OCI-LY3 (cell line): ENCODE results near the gene ANKRD44.

ENCODE experiments used
- EZH2phosphoT487 ChIP-seq: fragments of 200-600 bp; shearing (Covaris generic); IDR thresholded peaks from 2 replicates; pipeline ENCODE4 v1.6.1; 2018; ENCODE audit warnings: antibody characterized with exemption, mixed run types, low read depth
- TF ChIP-seq, protein P1 (sequence below): fragments of 200-600, 300-600 bp; sonication (generic); IDR thresholded peaks from 2 replicates; pipeline ENCODE4 v1.5.1; 2014; ENCODE audit warnings: antibody characterized with exemption, low read length, low read depth

DNA sequence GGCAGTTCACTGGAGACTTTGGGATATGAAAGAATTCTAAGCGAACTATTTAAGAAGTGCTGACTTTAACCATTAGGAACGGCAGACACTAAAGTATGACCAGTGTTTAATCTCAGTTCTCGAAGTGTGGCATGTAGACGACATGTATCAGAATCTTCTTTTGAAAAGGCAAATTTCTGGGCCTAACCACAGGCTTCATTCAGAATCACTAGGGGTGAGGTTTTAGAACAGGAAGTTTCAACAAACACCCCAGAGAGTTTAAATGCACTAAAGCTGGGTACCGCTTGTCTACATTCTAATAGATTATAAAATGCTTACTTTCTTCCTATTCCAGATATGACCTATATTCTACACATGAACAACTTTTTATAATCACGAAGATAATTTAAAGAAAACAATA lies 180.3 kb downstream of the ANKRD44 start:
- TF ChIP-seq, protein P1, sequence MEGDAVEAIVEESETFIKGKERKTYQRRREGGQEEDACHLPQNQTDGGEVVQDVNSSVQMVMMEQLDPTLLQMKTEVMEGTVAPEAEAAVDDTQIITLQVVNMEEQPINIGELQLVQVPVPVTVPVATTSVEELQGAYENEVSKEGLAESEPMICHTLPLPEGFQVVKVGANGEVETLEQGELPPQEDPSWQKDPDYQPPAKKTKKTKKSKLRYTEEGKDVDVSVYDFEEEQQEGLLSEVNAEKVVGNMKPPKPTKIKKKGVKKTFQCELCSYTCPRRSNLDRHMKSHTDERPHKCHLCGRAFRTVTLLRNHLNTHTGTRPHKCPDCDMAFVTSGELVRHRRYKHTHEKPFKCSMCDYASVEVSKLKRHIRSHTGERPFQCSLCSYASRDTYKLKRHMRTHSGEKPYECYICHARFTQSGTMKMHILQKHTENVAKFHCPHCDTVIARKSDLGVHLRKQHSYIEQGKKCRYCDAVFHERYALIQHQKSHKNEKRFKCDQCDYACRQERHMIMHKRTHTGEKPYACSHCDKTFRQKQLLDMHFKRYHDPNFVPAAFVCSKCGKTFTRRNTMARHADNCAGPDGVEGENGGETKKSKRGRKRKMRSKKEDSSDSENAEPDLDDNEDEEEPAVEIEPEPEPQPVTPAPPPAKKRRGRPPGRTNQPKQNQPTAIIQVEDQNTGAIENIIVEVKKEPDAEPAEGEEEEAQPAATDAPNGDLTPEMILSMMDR, result no peak
- TF ChIP-seq EZH2phosphoT487, result no peak
